WERI-Rb-1 (cell line): Measurements from ENCODE around the gene KIAA1328.

Source experiments
- DNase-seq: peaks from one replicate; pipeline ENCODE4 v3.0.0-alpha.2; 2020
- H3K27ac ChIP-seq: fragments of 250-450 bp; sonication (Bioruptor Pico); 2 replicates; pipeline ENCODE4 v1.5.1; 2020; ENCODE audit warnings: mild to moderate bottlenecking, moderate library complexity
- H3K27me3 ChIP-seq: fragments of 250-450 bp; sonication (Bioruptor Pico); 2 replicates; pipeline ENCODE4 v1.5.1; 2021; ENCODE audit warnings: mild to moderate bottlenecking, low read depth, moderate library complexity; ENCODE audit not compliant: insufficient read depth, severe bottlenecking
- H3K36me3 ChIP-seq: fragments of 250-450 bp; sonication (Bioruptor Pico); 2 replicates; pipeline ENCODE4 v1.5.1; 2020; ENCODE audit warnings: mild to moderate bottlenecking, moderate library complexity
- H3K4me3 ChIP-seq: 2 replicates; pipeline ENCODE4 v1.5.1; 2011; ENCODE audit warnings: low read depth, mild to moderate bottlenecking, control low read depth, low read length
- H3K9me3 ChIP-seq: fragments of 250-450 bp; sonication (Bioruptor Pico); 2 replicates; pipeline ENCODE4 v1.5.1; 2021; ENCODE audit warnings: mild to moderate bottlenecking, moderate library complexity; ENCODE audit not compliant: severe bottlenecking
- TF ChIP-seq, protein P1 (sequence below): IDR thresholded peaks from 2 replicates; pipeline ENCODE4 v1.5.1; 2011; ENCODE audit warnings: low read depth, mild to moderate bottlenecking, control low read depth, inconsistent platforms, low read length

KIAA1328 gene

DNA sequence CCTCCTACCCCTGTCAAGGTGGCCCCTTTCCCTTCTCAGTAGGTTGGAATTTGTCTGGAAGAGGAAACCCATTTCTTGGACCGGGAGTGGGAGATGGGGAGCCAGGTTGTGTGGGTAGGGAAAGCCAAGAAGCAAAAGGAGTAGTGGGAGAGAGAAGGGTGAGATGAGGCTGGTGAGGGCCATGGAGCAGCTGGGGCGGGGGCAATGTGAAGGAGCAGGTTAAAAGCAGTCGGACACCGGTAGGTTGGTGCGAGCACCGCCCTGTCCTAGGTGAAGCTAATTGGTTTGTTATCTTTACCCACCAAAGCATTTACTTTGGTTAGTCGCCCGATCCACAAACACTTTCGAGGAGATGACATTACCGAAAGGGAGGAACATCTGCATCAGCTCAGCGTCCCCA is 429.9 kb downstream of the KIAA1328 start:
- no peak for DNase-seq
- H3K4me3 ChIP-seq = no peak overlapping the region
- no peaks in the 10 kb centered on the region for H3K36me3 ChIP-seq
- no peaks in the 10 kb centered on the region for H3K27me3 ChIP-seq
- no peak overlapping the region for H3K27ac ChIP-seq
- H3K9me3 ChIP-seq = no peaks in the 10 kb centered on the region
- TF ChIP-seq, protein P1, sequence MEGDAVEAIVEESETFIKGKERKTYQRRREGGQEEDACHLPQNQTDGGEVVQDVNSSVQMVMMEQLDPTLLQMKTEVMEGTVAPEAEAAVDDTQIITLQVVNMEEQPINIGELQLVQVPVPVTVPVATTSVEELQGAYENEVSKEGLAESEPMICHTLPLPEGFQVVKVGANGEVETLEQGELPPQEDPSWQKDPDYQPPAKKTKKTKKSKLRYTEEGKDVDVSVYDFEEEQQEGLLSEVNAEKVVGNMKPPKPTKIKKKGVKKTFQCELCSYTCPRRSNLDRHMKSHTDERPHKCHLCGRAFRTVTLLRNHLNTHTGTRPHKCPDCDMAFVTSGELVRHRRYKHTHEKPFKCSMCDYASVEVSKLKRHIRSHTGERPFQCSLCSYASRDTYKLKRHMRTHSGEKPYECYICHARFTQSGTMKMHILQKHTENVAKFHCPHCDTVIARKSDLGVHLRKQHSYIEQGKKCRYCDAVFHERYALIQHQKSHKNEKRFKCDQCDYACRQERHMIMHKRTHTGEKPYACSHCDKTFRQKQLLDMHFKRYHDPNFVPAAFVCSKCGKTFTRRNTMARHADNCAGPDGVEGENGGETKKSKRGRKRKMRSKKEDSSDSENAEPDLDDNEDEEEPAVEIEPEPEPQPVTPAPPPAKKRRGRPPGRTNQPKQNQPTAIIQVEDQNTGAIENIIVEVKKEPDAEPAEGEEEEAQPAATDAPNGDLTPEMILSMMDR = no peak

DNA sequence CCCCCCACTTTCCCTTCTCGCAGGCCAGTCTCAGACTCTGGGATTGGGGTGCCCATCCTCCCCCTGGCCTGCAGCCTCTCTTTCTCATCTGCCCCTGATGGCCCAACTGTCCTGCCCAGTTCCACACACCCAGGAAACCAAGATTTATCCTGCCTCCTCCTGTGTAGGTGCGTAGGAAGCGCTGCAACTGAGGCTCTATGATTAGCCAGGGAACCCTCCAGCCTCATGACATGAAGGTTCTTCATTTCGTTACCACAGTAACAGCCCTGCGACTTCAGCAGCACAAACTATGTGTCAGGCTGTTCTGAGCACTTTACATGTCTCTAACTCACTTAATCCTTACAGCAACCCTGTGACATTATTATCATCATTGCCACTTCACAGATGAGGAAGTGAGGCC is 430.8 kb downstream of the KIAA1328 start:
- H3K27ac ChIP-seq = no peak overlapping the region
- no peaks in the 10 kb centered on the region for H3K9me3 ChIP-seq
- TF ChIP-seq, protein P1 = no peak
- no peak for DNase-seq
- no peaks in the 10 kb centered on the region for H3K36me3 ChIP-seq
- no peak overlapping the region for H3K4me3 ChIP-seq
- H3K27me3 ChIP-seq = no peaks in the 10 kb centered on the region

DNA sequence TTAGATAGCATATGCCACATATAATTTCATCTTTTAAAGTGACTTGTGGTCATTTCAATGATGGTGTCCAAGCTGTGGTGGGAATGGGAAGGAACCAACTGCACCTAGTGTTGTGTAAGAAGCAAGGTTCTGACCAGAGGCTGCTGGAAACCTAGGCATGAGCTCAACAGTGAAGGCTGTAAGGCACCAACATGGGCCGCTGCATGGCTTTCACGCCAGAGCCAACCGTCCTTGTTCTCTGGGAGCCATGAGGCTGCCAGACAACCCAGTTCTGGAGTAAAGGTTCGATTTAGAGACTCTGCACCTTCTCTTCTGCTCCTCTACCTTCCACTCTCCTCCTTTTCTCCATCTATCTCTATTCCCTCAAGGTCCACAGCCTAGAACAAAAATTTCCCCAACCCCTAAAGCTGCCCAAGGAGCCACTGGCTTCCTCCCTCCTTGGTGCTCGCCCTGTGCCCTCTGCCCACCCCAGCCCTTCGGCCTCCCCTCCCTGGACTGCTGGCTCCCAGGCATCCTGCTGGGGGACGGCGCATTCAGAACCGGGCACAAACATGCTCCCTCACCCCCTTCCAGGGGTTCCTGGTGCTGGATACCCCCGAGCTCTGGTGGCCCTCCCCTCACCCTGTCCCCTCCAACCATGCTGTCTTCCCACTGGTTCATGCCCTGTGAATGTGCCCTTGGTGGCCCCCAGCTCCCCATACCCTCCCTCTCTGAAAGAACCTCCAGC is 431.6 kb downstream of the KIAA1328 start:
- TF ChIP-seq, protein P1 = no peak
- H3K27ac ChIP-seq = no peak overlapping the region
- H3K36me3 ChIP-seq = no peaks in the 10 kb centered on the region
- DNase-seq = no peak
- no peaks in the 10 kb centered on the region for H3K27me3 ChIP-seq
- H3K4me3 ChIP-seq = no peak overlapping the region
- no peaks in the 10 kb centered on the region for H3K9me3 ChIP-seq

DNA sequence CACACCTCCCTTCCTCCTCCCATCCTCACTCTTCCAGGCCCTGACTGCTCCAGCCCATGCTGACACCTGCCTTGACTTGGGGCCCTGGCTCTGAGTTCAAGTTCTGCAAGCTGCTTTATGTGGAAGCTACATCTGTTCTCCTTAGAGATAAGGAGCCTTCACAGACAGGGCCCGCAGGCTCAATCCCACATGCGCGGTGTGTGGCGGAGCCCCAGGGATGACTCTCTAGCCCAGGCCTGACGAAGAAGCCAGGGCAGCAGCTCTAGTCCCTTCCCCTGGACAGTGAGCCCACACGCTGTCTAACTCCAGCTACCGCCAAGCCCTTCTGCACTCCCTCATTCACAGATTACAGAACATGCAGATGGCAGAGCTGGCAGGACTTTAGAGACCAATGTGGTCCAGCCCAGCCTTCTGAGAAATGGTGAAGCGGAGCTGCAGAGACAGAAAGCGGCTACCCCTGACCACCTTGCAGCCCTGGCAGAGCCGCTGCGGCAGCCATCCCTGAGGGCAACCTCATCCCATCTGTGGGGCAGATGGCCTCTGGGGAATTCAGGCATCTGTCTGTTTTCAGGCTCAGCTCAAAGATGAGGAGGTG is 432.4 kb downstream of the KIAA1328 start:
- TF ChIP-seq, protein P1 = no peak
- H3K36me3 ChIP-seq = no peaks in the 10 kb centered on the region
- no peak overlapping the region for H3K4me3 ChIP-seq
- no peaks in the 10 kb centered on the region for H3K9me3 ChIP-seq
- no peak overlapping the region for H3K27ac ChIP-seq
- H3K27me3 ChIP-seq = no peaks in the 10 kb centered on the region
- no peak for DNase-seq

DNA sequence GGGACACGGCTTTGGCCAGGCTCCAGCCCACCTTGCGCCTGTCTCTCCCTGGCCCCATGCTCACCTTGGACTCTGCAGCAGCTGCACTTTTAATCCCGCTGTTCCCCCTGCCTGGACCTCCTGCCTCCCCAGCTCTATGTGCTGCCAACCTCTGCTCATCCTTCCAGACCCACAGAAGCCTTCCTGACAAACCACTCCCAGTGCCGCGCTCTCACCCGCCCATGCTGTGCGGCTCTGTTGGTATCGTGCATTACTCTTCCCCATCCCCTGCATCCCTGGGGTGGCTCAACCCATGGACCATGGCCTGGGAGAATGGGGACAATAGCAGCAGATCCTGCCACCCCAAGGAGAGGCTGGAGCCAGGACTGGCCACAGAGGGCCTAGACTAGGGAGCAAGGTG is 433.1 kb downstream of the KIAA1328 start:
- Histone ChIP-seq H3K9me3 (no peaks in the 10 kb centered on the region), H3K27me3 (no peaks in the 10 kb centered on the region), H3K27ac (no peak overlapping the region), H3K4me3 (no peak overlapping the region), H3K36me3 (no peaks in the 10 kb centered on the region)
- DNase-seq = no peak
- TF ChIP-seq, protein P1 = no peak

DNA sequence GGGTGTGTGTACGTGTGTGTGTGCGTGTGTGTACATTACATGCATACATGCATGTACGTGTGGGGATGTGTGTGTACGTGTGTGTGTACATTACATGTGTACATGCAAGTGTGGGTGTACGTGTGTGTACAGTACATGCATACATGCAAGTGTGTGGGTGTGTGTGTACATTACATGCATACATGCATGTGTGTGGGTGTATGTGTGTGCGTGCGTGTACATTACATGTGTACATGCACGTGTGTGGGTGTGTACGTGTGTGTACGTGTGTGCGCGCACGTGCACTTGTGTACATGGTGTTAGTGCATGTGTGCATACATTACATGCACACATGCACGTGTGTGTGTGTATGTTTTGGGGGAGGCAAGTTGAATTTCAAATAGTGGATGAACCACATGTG is 436.0 kb downstream of the KIAA1328 start:
- no peak for DNase-seq
- Histone ChIP-seq H3K27me3 (no peaks in the 10 kb centered on the region), H3K9me3 (no peaks in the 10 kb centered on the region), H3K4me3 (no peak overlapping the region), H3K27ac (no peak overlapping the region), H3K36me3 (no peaks in the 10 kb centered on the region)
- TF ChIP-seq, protein P1 = no peak
